OCI-M2 (cell line): ENCODE data around the gene SLCO4A1.

Experiments used
- DNase-seq: peaks from one replicate; lab custom pipeline; 2025; ENCODE audit not compliant: unreplicated experiment; lab: John Stamatoyannopoulos, UW

SLCO4A1 gene

GRCh38 chr20:62636446-62636845 lies 5.9 kb upstream of the SLCO4A1 start:
- no peak for DNase-seq

- DNase-seq, result no peak
Measured at GRCh38 chr20:62637110-62637509, 5.2 kb upstream of the SLCO4A1 start.

- DNase-seq, result no peak
Measured at GRCh38 chr20:62637521-62638054, 4.7 kb upstream of the SLCO4A1 start.

- no peak for DNase-seq
Measured at GRCh38 chr20:62638055-62638570, 4.2 kb upstream of the SLCO4A1 start.

GRCh38 chr20:62638679-62639406 lies 3.5 kb upstream of the SLCO4A1 start:
- no peak for DNase-seq

GRCh38 chr20:62639765-62640164 lies 2.5 kb upstream of the SLCO4A1 start:
- DNase-seq, result no peak

GRCh38 chr20:62640870-62641269 lies 1.4 kb upstream of the SLCO4A1 start:
- no peak for DNase-seq

GRCh38 chr20:62641321-62642050 lies 817 bp upstream of the SLCO4A1 start:
- no peak for DNase-seq

GRCh38 chr20:62642666-62643520 lies 590 bp downstream of the SLCO4A1 start:
- DNase-seq, result no peak

GRCh38 chr20:62643521-62644043 lies 1.3 kb downstream of the SLCO4A1 start:
- no peak for DNase-seq

GRCh38 chr20:62644044-62644795 lies 1.9 kb downstream of the SLCO4A1 start:
- DNase-seq, result no peak

- DNase-seq, result no peak
Measured at GRCh38 chr20:62644802-62645496, 2.6 kb downstream of the SLCO4A1 start.

GRCh38 chr20:62645613-62646012 lies 3.3 kb downstream of the SLCO4A1 start:
- no peak for DNase-seq

GRCh38 chr20:62646851-62647520 lies 4.7 kb downstream of the SLCO4A1 start:
- no peak for DNase-seq

- no peak for DNase-seq
Measured at GRCh38 chr20:62647521-62648317, 5.4 kb downstream of the SLCO4A1 start.

GRCh38 chr20:62648318-62648995 lies 6.2 kb downstream of the SLCO4A1 start:
- DNase-seq, result no peak

- no peak for DNase-seq
Measured at GRCh38 chr20:62649140-62649539, 6.8 kb downstream of the SLCO4A1 start.
